Cardiac septum (tissue), 1 donor: ENCODE results near the gene OVCA2. TPM values are rescaled to one million over a fixed set of nuclear protein-coding genes. Genes with fewer than 3 reads are reported as not detected.

Source experiments
- DNase-seq: peaks from one replicate; pipeline ENCODE4 v3.0.0-alpha.2; 2020; ENCODE audit warnings: low spot score
- intact Hi-C: fragments of 100-400 bp; cut with DNase I; formaldehyde crosslinking; loops from one replicate; pipeline ENCODE4 v1.14.0; 2022
- total RNA-seq: library from RNA; stranded (reverse); fragmentation: NEBNext Ultra II Directional; extraction: Animal tissue kit (Norgen Biotek cat#: 25700); gene quantifications from one replicate; pipeline ENCODE4 v1.2.1, GENCODE V29; 2021
- donor health status: DM: no; HTN: no; CAD: no.

The OVCA2 gene
- total RNA-seq, 1 donor from 2014 or later, result 19.8 TPM

- peak; percentile 94 for DNase-seq
- intact Hi-C loops, result no loop called here
Observed at GRCh38 chr17:2049333-2050299, 7.8 kb downstream of the OVCA2 start.

GRCh38 chr17:2050300-2051060 is 8.7 kb downstream of the OVCA2 start:
- peak; percentile 79 for DNase-seq
- intact Hi-C loops, result no loop called here

- DNase-seq, result no peak
Observed at GRCh38 chr17:2051061-2051932, 9.5 kb downstream of the OVCA2 start.

GRCh38 chr17:2051933-2052559 is 10.2 kb downstream of the OVCA2 start:
- no peak for DNase-seq
- intact Hi-C loops, result no loop called here

More at GRCh38 chr17:2051061-2051932, 9.5 kb downstream of the OVCA2 start:
- intact Hi-C loops, result no loop called here

GRCh38 chr17:2053380-2054261 is 11.8 kb downstream of the OVCA2 start:
- intact Hi-C loops, result loop anchor here (1.0 to 2.0 kb wide), 2 partner anchors 191 to 229 kb away; no protein-coding TSS in a partner anchor

GRCh38 chr17:2054262-2054511 is 12.4 kb downstream of the OVCA2 start:
- no peak for DNase-seq
- intact Hi-C loops, result loop anchor here (1.0 to 2.0 kb wide), 2 partner anchors 190 to 229 kb away; no protein-coding TSS in a partner anchor

More at GRCh38 chr17:2053380-2054261, 11.8 kb downstream of the OVCA2 start:
- no peak for DNase-seq

GRCh38 chr17:2054512-2055291 is 12.9 kb downstream of the OVCA2 start, which contains the start of gene HIC1:
HIC1 (plus strand) TSS chr17:2055103; CDS start chr17:2056691, 1,588 bp downstream.
- DNase-seq, result peak; percentile 93
- intact Hi-C loops, result loop anchor here (1.0 to 5.0 kb wide), 3 partner anchors 38 to 228 kb away; no protein-coding TSS in a partner anchor

GRCh38 chr17:2055292-2056205 is 13.7 kb downstream of the OVCA2 start:
- DNase-seq, result no peak
- intact Hi-C loops, result loop anchor here (2.0 to 5.0 kb wide), 2 partner anchors 37 to 227 kb away; no protein-coding TSS in a partner anchor

GRCh38 chr17:2056206-2057174 is 14.7 kb downstream of the OVCA2 start:
- no peak for DNase-seq
- intact Hi-C loops, result loop anchor here (5.0 kb wide), 1 partner anchor 36 kb away; no protein-coding TSS in a partner anchor

- intact Hi-C loops, result loop anchor here (5.0 kb wide), 1 partner anchor 35 kb away; no protein-coding TSS in a partner anchor
- no peak for DNase-seq
Observed at GRCh38 chr17:2057175-2057759, 15.4 kb downstream of the OVCA2 start.

- intact Hi-C loops, result loop anchor here (2.0 to 5.0 kb wide), 2 partner anchors 34 to 115 kb away; no protein-coding TSS in a partner anchor
- no peak for DNase-seq
Observed at GRCh38 chr17:2057760-2058585, 16.2 kb downstream of the OVCA2 start.

- intact Hi-C loops, result loop anchor here (2.0 to 5.0 kb wide), 2 partner anchors 33 to 114 kb away; no protein-coding TSS in a partner anchor
- DNase-seq, result peak; percentile 95
Observed at GRCh38 chr17:2058586-2059546, 17.0 kb downstream of the OVCA2 start.
